Stimulated activated naive CD8-positive, alpha-beta T cell treated with anti-CD3 and anti-CD28 coated beads, Interleukin-15, Interleukin-2, amounts not matched to agents 100 U/mL and 50 U/mL, for 24 hours (primary cell): ENCODE data around the gene CLEC16A.

Experiments
- ATAC-seq: fragments of 150-1000 bp; cut with Tn5 transposase; one replicate; pipeline ENCODE4 v1.10.0; 2021
- DNase-seq: peaks from one replicate; pipeline ENCODE4 v3.0.0; 2021

The CLEC16A gene

GRCh38 chr16:11140867-11141266, 196.5 kb downstream of the CLEC16A start:
- ATAC-seq (no peak), DNase-seq (no peak)

- DNase-seq (no peak), ATAC-seq (no peak)
Measured at GRCh38 chr16:11141409-11142260, 197.3 kb downstream of the CLEC16A start.

GRCh38 chr16:11142261-11142630, 197.9 kb downstream of the CLEC16A start:
- ATAC-seq (no peak), DNase-seq (no peak)

- ATAC-seq (no peak), DNase-seq (no peak)
Measured at GRCh38 chr16:11142951-11143350, 198.6 kb downstream of the CLEC16A start.

- ATAC-seq: no peak
- no peak for DNase-seq
Measured at GRCh38 chr16:11143372-11144035, 199.1 kb downstream of the CLEC16A start.

GRCh38 chr16:11144122-11144521, 199.8 kb downstream of the CLEC16A start:
- DNase-seq: no peak
- no peak for ATAC-seq

- DNase-seq (no peak), ATAC-seq (no peak)
Measured at GRCh38 chr16:11145173-11145818, 200.9 kb downstream of the CLEC16A start.

- no peak for DNase-seq
- ATAC-seq: no peak
Measured at GRCh38 chr16:11145819-11146211, 201.5 kb downstream of the CLEC16A start.

GRCh38 chr16:11147033-11147753, 202.8 kb downstream of the CLEC16A start:
- ATAC-seq (no peak), DNase-seq (no peak)

GRCh38 chr16:11147754-11148444, 203.5 kb downstream of the CLEC16A start:
- no peak for DNase-seq

GRCh38 chr16:11149011-11149616, 204.8 kb downstream of the CLEC16A start:
- DNase-seq (no peak), ATAC-seq (no peak)

More at GRCh38 chr16:11147754-11148444, 203.5 kb downstream of the CLEC16A start:
- ATAC-seq: no peak

GRCh38 chr16:11150190-11150589, 205.8 kb downstream of the CLEC16A start:
- ATAC-seq (no peak), DNase-seq (no peak)

- ATAC-seq (no peak), DNase-seq (no peak)
Measured at GRCh38 chr16:11151156-11151884, 207.0 kb downstream of the CLEC16A start.

GRCh38 chr16:11151885-11152629, 207.7 kb downstream of the CLEC16A start:
- ATAC-seq (no peak), DNase-seq (no peak)

GRCh38 chr16:11152677-11153331, 208.4 kb downstream of the CLEC16A start:
- DNase-seq (no peak), ATAC-seq (no peak)

GRCh38 chr16:11155284-11155806, 211.0 kb downstream of the CLEC16A start:
- ATAC-seq (peak; percentile 85), DNase-seq (no peak)

- no peak for DNase-seq
- ATAC-seq: no peak
Measured at GRCh38 chr16:11156401-11156800, 212.0 kb downstream of the CLEC16A start.

GRCh38 chr16:11157143-11157542, 212.8 kb downstream of the CLEC16A start:
- no peak for ATAC-seq
- DNase-seq: no peak

GRCh38 chr16:11158018-11158417, 213.7 kb downstream of the CLEC16A start:
- no peak for DNase-seq
- ATAC-seq: no peak
